SH-SY5Y (cell line): ENCODE measurements around the gene UBAC2.

Experiments used
- GATA2 ChIP-seq: IDR thresholded peaks from 2 replicates; pipeline ENCODE4 v1.6.1; 2011; ENCODE audit warnings: mild to moderate bottlenecking, low read depth, low read length
- GATA3 ChIP-seq: IDR thresholded peaks from 2 replicates; pipeline ENCODE4 v1.6.1; 2011; ENCODE audit warnings: low read depth, mild to moderate bottlenecking, low read length, moderate library complexity

Gene UBAC2

GRCh38 chr13:99305158-99305557 lies 104.5 kb downstream of the UBAC2 start:
- TF ChIP-seq GATA2: no peak
- no peak for TF ChIP-seq GATA3

DNA sequence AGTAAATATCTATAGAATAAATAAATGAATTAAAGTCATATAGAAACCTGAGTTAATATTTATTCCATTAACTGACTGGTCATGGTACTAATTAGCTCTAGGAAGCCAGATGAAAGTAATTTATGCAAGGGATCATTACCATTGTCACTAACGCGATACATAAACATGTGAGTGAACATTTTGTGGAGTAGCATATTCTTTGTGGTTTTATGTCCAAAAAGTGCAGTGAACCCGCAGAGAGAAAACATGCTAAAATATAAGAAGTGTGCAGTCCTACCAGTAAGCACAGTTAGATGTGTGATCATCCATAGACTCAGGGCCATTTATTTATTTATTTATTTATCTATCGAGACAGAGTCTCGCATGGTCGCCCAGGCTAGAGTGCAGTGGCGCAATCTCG lies 104.9 kb downstream of the UBAC2 start:
- no peak for TF ChIP-seq GATA2
- no peak for TF ChIP-seq GATA3

DNA sequence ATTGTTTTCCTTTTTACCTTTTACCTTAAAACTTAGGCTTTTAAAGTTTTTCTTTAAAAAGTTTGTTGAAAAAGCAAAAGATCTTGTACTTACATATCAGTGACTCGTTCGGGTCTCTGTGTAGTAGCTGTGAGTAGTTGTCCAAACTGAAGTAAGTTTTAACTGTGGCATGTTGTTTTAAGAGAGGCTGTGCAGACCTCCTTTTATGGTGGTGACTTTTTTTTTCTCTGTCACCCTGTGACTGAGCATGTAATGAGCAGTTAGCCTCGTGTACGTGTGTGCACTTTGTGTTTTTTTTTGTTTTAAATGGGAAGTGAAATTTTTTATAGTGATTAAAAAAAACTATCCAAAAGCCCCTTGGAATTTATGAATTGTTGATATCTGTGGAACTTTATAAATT lies 106.6 kb downstream of the UBAC2 start, which contains the start of gene GPR183:
GPR183 (minus strand) TSS at position 153 of the 400 bp plus-strand sequence. CDS start 11,254 bp downstream, outside the sequence.
- TF ChIP-seq GATA3: no peak

- no peak for TF ChIP-seq GATA3
- TF ChIP-seq GATA2: no peak
Observed at GRCh38 chr13:99307648-99308339, 107.1 kb downstream of the UBAC2 start.

GRCh38 chr13:99308471-99309087 lies 107.9 kb downstream of the UBAC2 start:
- TF ChIP-seq GATA2: no peak
- TF ChIP-seq GATA3: no peak

DNA sequence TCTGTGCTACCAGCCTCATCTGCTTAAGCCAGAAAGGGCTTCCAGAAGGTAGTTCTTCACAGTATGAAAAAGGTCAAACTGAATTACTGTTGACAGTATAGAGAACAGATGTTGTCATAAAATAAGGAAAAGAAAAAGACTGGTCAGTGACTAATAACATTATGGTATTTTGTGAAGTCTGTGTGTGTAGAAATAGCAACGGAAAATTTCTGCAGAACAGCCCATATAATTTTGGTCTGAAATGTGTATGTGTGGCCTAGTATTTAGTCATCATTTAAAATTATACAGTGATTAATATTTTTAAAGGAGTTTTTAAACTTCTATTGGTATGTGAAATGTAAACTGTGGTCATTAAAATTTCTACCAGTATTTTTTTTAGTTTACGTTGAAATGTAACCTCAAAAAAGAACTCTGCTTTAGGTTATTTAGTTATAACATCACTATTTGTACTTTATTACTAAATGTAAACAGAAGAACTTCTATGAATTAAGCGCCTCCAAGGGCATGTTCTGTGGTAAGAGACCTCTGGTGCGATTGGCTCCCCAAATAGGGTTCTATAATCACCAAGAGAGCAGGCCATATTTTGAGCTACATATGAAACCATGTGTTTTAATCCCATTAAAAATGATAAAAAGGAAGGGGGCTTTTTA lies 109.9 kb downstream of the UBAC2 start:
- TF ChIP-seq GATA2 (no peak), GATA3 (no peak)

GRCh38 chr13:99311137-99311536 lies 110.5 kb downstream of the UBAC2 start:
- TF ChIP-seq GATA3 (no peak), GATA2 (no peak)

GRCh38 chr13:99311748-99312492 lies 111.3 kb downstream of the UBAC2 start:
- no peak for TF ChIP-seq GATA2
- no peak for TF ChIP-seq GATA3

DNA sequence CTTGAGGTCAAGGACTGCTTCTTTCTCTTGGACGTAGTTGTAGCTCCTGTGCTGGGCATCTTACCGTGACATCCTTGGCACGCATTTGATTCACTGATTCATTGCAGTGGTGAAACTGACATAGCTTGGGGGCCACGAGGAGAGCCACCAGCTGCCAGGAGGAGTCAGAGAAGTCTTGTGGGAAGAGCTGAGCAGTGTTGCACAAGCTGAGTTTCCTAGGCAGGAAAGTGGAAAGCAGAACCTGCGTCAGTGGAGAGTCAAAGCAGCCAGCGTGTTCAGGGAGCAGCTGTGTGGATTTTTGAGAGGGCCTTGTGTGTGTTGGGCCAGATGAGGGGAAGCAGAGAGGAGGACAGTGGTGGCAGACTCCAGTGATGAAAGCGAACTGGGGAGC lies 111.8 kb downstream of the UBAC2 start:
- TF ChIP-seq GATA2 (no peak), GATA3 (no peak)

DNA sequence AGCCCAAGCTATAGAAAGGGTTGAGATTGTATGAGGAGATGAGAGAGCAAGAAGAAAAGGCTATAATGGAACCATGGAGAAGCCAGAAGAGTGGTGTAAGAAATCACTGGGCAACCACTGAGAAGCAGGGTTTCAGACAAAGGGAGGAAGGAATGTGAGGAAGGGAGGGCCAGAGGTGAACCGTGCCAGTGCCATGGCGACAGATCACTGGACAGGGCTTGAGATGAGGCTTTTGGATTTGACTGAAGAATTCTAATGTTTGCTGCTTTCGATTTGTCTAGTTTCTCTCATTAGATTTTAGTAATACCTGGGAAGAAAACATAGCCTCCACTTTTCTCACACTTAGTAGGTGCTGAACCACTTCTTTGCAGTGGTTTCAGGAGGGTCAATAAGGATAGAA lies 112.8 kb downstream of the UBAC2 start:
- no peak for TF ChIP-seq GATA2
- no peak for TF ChIP-seq GATA3

DNA sequence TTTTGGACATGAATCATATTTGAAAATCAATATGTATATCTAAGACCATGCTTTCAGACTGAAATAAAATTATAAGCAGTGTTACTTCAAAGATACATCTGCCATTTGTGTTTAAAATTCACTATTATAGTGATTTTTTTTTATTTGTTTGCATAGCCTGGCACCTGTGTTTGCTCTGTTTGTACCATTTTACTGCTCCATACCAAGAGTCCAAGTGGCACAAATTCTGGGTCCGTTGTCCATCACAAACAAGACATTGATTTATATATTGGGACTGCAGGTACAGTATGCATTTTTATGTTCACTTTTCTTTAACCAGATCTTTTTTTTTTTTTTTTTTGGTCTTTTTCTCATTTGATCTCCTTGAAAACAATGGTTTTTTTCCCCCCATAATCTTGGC lies 113.3 kb downstream of the UBAC2 start:
- TF ChIP-seq GATA3: no peak
- no peak for TF ChIP-seq GATA2

- TF ChIP-seq GATA2 (no peak), GATA3 (no peak)
Observed at GRCh38 chr13:99314640-99315176, 114.1 kb downstream of the UBAC2 start.

GRCh38 chr13:99315186-99315585 lies 114.5 kb downstream of the UBAC2 start:
- TF ChIP-seq GATA3: no peak
- no peak for TF ChIP-seq GATA2

- TF ChIP-seq GATA2: no peak
- no peak for TF ChIP-seq GATA3
Observed at GRCh38 chr13:99316224-99316623, 115.6 kb downstream of the UBAC2 start.

- TF ChIP-seq GATA3 (no peak), GATA2 (no peak)
Observed at GRCh38 chr13:99316657-99317256, 116.1 kb downstream of the UBAC2 start.
